GM12878 (cell line): ENCODE results near the gene LRIT1. TPM values are rescaled to one million over a fixed set of nuclear protein-coding genes. Genes with fewer than 3 reads are reported as not detected.

ENCODE experiments used
- ATAC-seq: fragments of 200-7000 bp; cut with Tn5 transposase; 3 replicates; pipeline ENCODE4 v1.9.1; 2020; ENCODE audit warnings: mild to moderate bottlenecking, moderate library complexity
- BruUV-seq: library from RNA; stranded (reverse); fragments of 400-500 nt; replicated peaks from 2 replicates; lab custom pipeline; 2021; lab: Mats Ljungman, UMichigan
- CTCF ChIA-PET: fragments of 300-600 bp; sonication (Branson Sonifier 250); formaldehyde crosslinking; extraction: SDS; loops from one replicate; lab custom pipeline; 2021; ENCODE audit warnings: inconsistent platforms; lab: Yijun Ruan, JAX
- POLR2A ChIA-PET: fragments of 350-600 bp; formaldehyde crosslinking; extraction: SDS; loops from one replicate; lab custom pipeline; 2021; ENCODE audit warnings: inconsistent platforms; lab: Charles Lee
- RAD21 ChIA-PET: fragments of 300-600 bp; sonication (Branson Sonifier 250); formaldehyde crosslinking; loops from one replicate; lab custom pipeline; 2023; ENCODE audit warnings: antibody characterized with exemption; ENCODE audit not compliant: unreplicated experiment; lab: Charles Lee
- SMC1A ChIA-PET: fragments of 300-600 bp; sonication (Branson Sonifier 250); formaldehyde crosslinking; loops from one replicate; lab custom pipeline; 2023; ENCODE audit not compliant: unreplicated experiment, uncharacterized antibody; lab: Charles Lee
- DNase-seq: peaks from one replicate; pipeline ENCODE4 v3.0.0-alpha.2; 2011; ENCODE audit warnings: low read depth, low spot score
- FAIRE-seq: peaks from 3 replicates; lab custom pipeline; 2011; peaks lifted over from hg19 to GRCh38; lab: Jason Lieb, UNC
- H2AFZ ChIP-seq: 2 replicates; pipeline ENCODE4 v1.6.0; 2011; ENCODE audit warnings: low read depth, low read length, control low read depth; ENCODE audit not compliant: control insufficient read depth
- H3K27ac ChIP-seq: 2 replicates; pipeline ENCODE4 v1.5.1; 2011; ENCODE audit warnings: control low read depth; ENCODE audit not compliant: control insufficient read depth, insufficient read depth
- H3K27me3 ChIP-seq, 2 experiments: replicated peaks in 1 of 2; 2 replicates each; pipeline versions ENCODE4 v1.6.0 to v1.6.1; 2011; ENCODE audit warnings: low read length in 1 of 2; ENCODE audit not compliant: control insufficient read depth in 2 of 2, insufficient read depth in 2 of 2
- H3K36me3 ChIP-seq, 2 experiments: 2 replicates each; pipeline ENCODE4 v1.5.1; 2011; ENCODE audit warnings: low read length in 1 of 2; ENCODE audit not compliant: control insufficient read depth in 2 of 2, insufficient read depth in 2 of 2
- H3K4me1 ChIP-seq: 2 replicates; pipeline ENCODE4 v1.6.1; 2011; ENCODE audit warnings: mild to moderate bottlenecking, low read length, moderate library complexity, mixed read lengths; ENCODE audit not compliant: control insufficient read depth, insufficient read depth
- H3K4me2 ChIP-seq: 2 replicates; pipeline ENCODE4 v1.6.0; 2011; ENCODE audit warnings: control low read depth; ENCODE audit not compliant: control insufficient read depth, insufficient read depth
- H3K4me3 ChIP-seq: fragments of 200-600 bp; sonication (generic); 2 replicates; pipeline ENCODE4 v1.5.1; 2016
- H3K79me2 ChIP-seq: 2 replicates; pipeline ENCODE4 v1.6.0; 2011; ENCODE audit warnings: low read length; ENCODE audit not compliant: control insufficient read depth, insufficient read depth
- H3K9ac ChIP-seq: 2 replicates; pipeline ENCODE4 v1.8.0; 2011; ENCODE audit warnings: low read length, control low read depth, mixed read lengths; ENCODE audit not compliant: control insufficient read depth, insufficient read depth
- H3K9me3 ChIP-seq: replicated peaks from 3 replicates; pipeline ENCODE4 v1.5.1; 2011; ENCODE audit warnings: mild to moderate bottlenecking, low read length; ENCODE audit not compliant: control insufficient read depth, insufficient read depth
- H4K20me1 ChIP-seq: 2 replicates; pipeline ENCODE4 v1.6.0; 2011; ENCODE audit not compliant: control insufficient read depth, insufficient read depth
- BACH1 ChIP-seq: fragments of 450-650 bp; IDR thresholded peaks from 2 replicates; pipeline ENCODE4 v1.6.1; 2017; ENCODE audit warnings: mild to moderate bottlenecking, borderline replicate concordance
- BRCA1 ChIP-seq: IDR thresholded peaks from 2 replicates; pipeline ENCODE4 v1.6.1; 2011; ENCODE audit warnings: low read depth, low read length, improper control_type of control experiment
- CBX3 ChIP-seq: fragments of 200-600 bp; sonication (generic); IDR thresholded peaks from 2 replicates; pipeline ENCODE4 v1.6.1; 2016; ENCODE audit warnings: low read depth, borderline replicate concordance
- CHD2 ChIP-seq: IDR thresholded peaks from 2 replicates; pipeline ENCODE4 v1.6.1; 2011; ENCODE audit warnings: low read depth, low read length, improper control_type of control experiment, borderline replicate concordance
- CREM ChIP-seq: IDR thresholded peaks from 2 replicates; pipeline ENCODE4 v1.6.1; 2014; ENCODE audit warnings: antibody characterized with exemption, low read depth
- FOXM1 ChIP-seq: IDR thresholded peaks from 2 replicates; pipeline ENCODE4 v1.6.1; 2012; ENCODE audit warnings: low read depth, mild to moderate bottlenecking, inconsistent platforms, low read length, moderate library complexity
- IKZF1 ChIP-seq: fragments of 450-650 bp; conservative IDR thresholded peaks from 2 replicates; pipeline ENCODE4 v1.6.1; 2017; ENCODE audit warnings: antibody characterized with exemption, mild to moderate bottlenecking
- IRF3 ChIP-seq: fragments of 450-650 bp; IDR thresholded peaks from 2 replicates; pipeline ENCODE4 v1.6.1; 2014; ENCODE audit warnings: mild to moderate bottlenecking
- MTA3 ChIP-seq: IDR thresholded peaks from 2 replicates; pipeline ENCODE4 v1.6.1; 2012; ENCODE audit warnings: low read length, inconsistent platforms, borderline replicate concordance
- MYC ChIP-seq: IDR thresholded peaks from 2 replicates; pipeline ENCODE4 v1.6.1; 2011; ENCODE audit warnings: mild to moderate bottlenecking, low read length, moderate library complexity, inconsistent platforms; ENCODE audit not compliant: insufficient read depth, insufficient replicate concordance, insufficient read length, severe bottlenecking
- RFX5 ChIP-seq: IDR thresholded peaks from 2 replicates; pipeline ENCODE4 v1.6.1; 2011; ENCODE audit warnings: low read depth, low read length, improper control_type of control experiment
- ZBED1 ChIP-seq: IDR thresholded peaks from 2 replicates; pipeline ENCODE4 v1.6.1; 2016; ENCODE audit warnings: borderline replicate concordance
- ZNF24 ChIP-seq: fragments of 450-650 bp; IDR thresholded peaks from 2 replicates; pipeline ENCODE4 v1.6.1; 2017; ENCODE audit warnings: antibody characterized with exemption, mild to moderate bottlenecking
- WGBS: methylation state at CpG from one replicate; pipeline ENCODE4 v1.1.6; 2016; ENCODE audit warnings: low lambda C conversion rate; ENCODE audit not compliant: insufficient replicate concordance, insufficient coverage; ENCODE audit errors: missing lambda C conversion rate; 5-methylcytosine and 5-hydroxymethylcytosine counted together
- in situ Hi-C: fragments of 300-500 bp; cut with MboI; formaldehyde crosslinking; loops from 9 replicates; pipeline ENCODE4 v1.14.3; 2018; ENCODE audit warnings: mixed read lengths
- intact Hi-C: fragments of 100-400 bp; cut with micrococcal nuclease; formaldehyde crosslinking; loops from one replicate; pipeline ENCODE4 v1.14.2; 2022; ENCODE audit not compliant: unreplicated experiment
- polyA plus RNA-seq, 11 experiments: library from polyadenylated mRNA; depleted of rRNA in 4 of 11; unstranded in 6 of 11; stranded (reverse) in 5 of 11; fragments of >200 nt; fragmentation: Nextera tagmentation in 4 of 11; fragmentation: Illumina TruSeq in 1 of 11; extraction: Ambion mirVana in 4 of 11; extraction: Trizol in 1 of 11; gene quantifications; 1 replicate in 1 of 11; 2 replicates in 10 of 11; pipeline versions ENCODE4 v1.2.1 to v1.2.3, GENCODE V29; 2011 to 2016; ENCODE audit warnings: inconsistent platforms in 2 of 11, missing spikeins in 2 of 11, low read depth in 1 of 11
- total RNA-seq, 4 experiments: library from RNA; depleted of rRNA in 3 of 4; stranded (reverse); fragments of >200 nt in 3 of 4; fragmentation: Illumina TruSeq in 1 of 4; extraction: Trizol in 1 of 4; gene quantifications; 2 replicates each; pipeline versions ENCODE4 v1.2.1 to v1.2.3, GENCODE V29; 2013 to 2021

Gene LRIT1
- total and polyA plus RNA-seq, 10 of the 15 experiments (the other 5 are each of a cell fraction or from before 2014, with no cell fraction given), result not detected

DNA sequence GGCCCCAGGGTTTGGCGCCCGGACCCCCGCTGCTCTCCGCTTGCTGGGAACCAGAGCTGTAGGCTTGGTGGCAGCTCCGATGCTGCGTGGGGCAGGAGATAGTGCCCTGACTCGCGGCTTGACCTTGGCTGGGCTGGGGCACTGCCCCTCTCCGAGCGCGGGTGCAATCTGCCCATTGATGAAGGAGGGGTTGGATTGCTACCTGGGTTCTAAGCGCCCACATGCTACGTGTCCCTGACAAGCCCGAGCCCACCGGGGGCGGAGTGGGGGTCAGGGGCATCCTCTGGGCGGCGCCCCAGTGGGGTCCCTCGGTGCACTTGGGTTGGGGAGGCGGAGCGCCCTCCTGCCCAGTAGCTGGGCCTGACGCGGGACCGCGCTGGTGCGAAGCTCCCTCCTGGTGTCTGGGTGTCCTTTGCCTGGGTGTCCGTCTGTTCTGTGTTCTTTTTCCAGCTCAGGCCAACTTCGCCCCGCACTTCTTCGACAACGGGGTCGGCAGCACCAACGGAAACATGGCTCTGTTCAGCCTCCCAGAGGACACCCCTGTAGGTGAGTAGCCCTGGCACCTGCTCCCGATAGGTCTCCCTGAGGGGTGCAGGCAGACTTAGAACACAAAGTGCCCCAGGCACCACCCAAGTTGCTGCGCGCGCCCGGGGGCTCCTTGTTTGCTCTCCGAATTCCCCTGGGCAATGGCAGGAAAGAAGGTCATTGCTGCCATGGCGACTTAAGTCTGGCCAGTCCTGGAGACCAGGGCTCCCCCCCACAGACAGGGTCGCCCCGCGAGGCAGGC lies 46.1 kb downstream of the LRIT1 start:
- 70% methylated on average over 37 of the region's 43 CpGs for whole genome bisulfite sequencing
- peak overlapping the region; percentile 51; the same call in 1 of the 2 replicates for H3K4me3 ChIP-seq

More for the DNA sequence above, 46.1 kb downstream of the LRIT1 start:
- Histone ChIP-seq H3K9ac (no peak overlapping the region), H3K4me1 (peaks cover 3% of the 10 kb centered on the region), H3K79me2 (no peaks in the 10 kb centered on the region), H2AFZ (no peak overlapping the region), H3K36me3 (no peaks in the 10 kb centered on the region), H3K27me3 (peaks cover 18 to 29% of the 10 kb centered on the region in 2 experiments), H3K9me3 (no peaks in the 10 kb centered on the region), H4K20me1 (peaks cover 2% of the 10 kb centered on the region), H3K27ac (no peak overlapping the region), H3K4me2 (peak overlapping the region; percentile 84)
- no peak for FAIRE-seq
- no peak for DNase-seq
- RAD21 ChIA-PET, result no interaction called here
- SMC1A ChIA-PET, result interaction anchor here (0.9 kb wide), 1 partner anchor 47 kb away, joined by 3 read pairs; no protein-coding TSS in a partner anchor
- peak; percentile 23 for ATAC-seq
- CTCF ChIA-PET, result interaction anchor here (28.3 kb wide), 1 partner anchor 37 kb away, joined by 788 read pairs; no protein-coding TSS in a partner anchor
- no peak for TF ChIP-seq CHD2
- no peak for TF ChIP-seq IRF3
- no peak for TF ChIP-seq BACH1
- TF ChIP-seq IKZF1, result no peak
- no peak for TF ChIP-seq FOXM1
- TF ChIP-seq ZBED1, result no peak
- TF ChIP-seq BRCA1, result no peak
- no peak for TF ChIP-seq MTA3
- no peak for TF ChIP-seq ZNF24
- no peak for TF ChIP-seq CREM
- TF ChIP-seq MYC, result no peak
- no peak for TF ChIP-seq RFX5
- no peak for TF ChIP-seq CBX3
- in situ Hi-C loops, result loop anchor here (5.0 kb wide), 1 partner anchor 33 kb away; no protein-coding TSS in a partner anchor
- intact Hi-C loops, result no loop called here
- POLR2A ChIA-PET, result no interaction called here
- BruUV-seq, result no TSS peak
